ENCODE results near the gene WDPCP.
"Not testable (repeated sequence)": the region's sequence is repeated elsewhere in the genome, so short reads cannot be mapped to it uniquely, and the experiment has no call there.

The WDPCP gene

GRCh38 chr2:63588385-63589147 is at the start of gene WDPCP, which contains the start of gene MDH1:
TSS of gene WDPCP (minus strand) at chr2:63588477. CDS start at chr2:63588271, 206 bp downstream.
TSS of gene MDH1 (plus strand) at chr2:63588963. CDS start at chr2:63589044, 81 bp downstream.
- DNase-seq, result peak; percentile 100

GRCh38 chr2:63632382-63632781 is 44.1 kb upstream of the WDPCP start:
- DNase-seq, result no peak

GRCh38 chr2:63631501-63631900 is 43.2 kb upstream of the WDPCP start:
- no peak for DNase-seq

- no peak for DNase-seq
These were observed 40.2 kb upstream of the WDPCP start for GRCh38 chr2:63628403-63628942.

- DNase-seq, result no peak
These were observed 39.6 kb upstream of the WDPCP start for GRCh38 chr2:63627866-63628265.

GRCh38 chr2:63623763-63624162 is 35.5 kb upstream of the WDPCP start:
- not testable (repeated sequence) for DNase-seq

- no peak for DNase-seq
These were observed 34.5 kb upstream of the WDPCP start for GRCh38 chr2:63622751-63623150.

- no peak for DNase-seq
These were observed 31.1 kb upstream of the WDPCP start for GRCh38 chr2:63619328-63619727.

- DNase-seq, result no peak
These were observed 29.1 kb upstream of the WDPCP start for GRCh38 chr2:63617366-63617765.

- peak; percentile 90 for DNase-seq
These were observed 27.0 kb upstream of the WDPCP start for GRCh38 chr2:63614983-63615945.

GRCh38 chr2:63614448-63614968 is 26.2 kb upstream of the WDPCP start:
- peak; percentile 95 for DNase-seq

GRCh38 chr2:63613391-63613901 is 25.2 kb upstream of the WDPCP start:
- peak; percentile 61 for DNase-seq

- DNase-seq, result no peak
These were observed 22.2 kb upstream of the WDPCP start for GRCh38 chr2:63610525-63610924.

GRCh38 chr2:63608865-63609264 is 20.6 kb upstream of the WDPCP start:
- DNase-seq, result not testable (repeated sequence)

- DNase-seq, result no peak
These were observed 16.4 kb upstream of the WDPCP start for GRCh38 chr2:63604666-63605065.

GRCh38 chr2:63600881-63601460 is 12.7 kb upstream of the WDPCP start:
- DNase-seq, result no peak

GRCh38 chr2:63598981-63599380 is 10.7 kb upstream of the WDPCP start:
- DNase-seq, result no peak

- DNase-seq, result no peak
These were observed 8.2 kb upstream of the WDPCP start for GRCh38 chr2:63596401-63596883.

- no peak for DNase-seq
These were observed 6.4 kb upstream of the WDPCP start for GRCh38 chr2:63594660-63595059.

GRCh38 chr2:63591566-63592175 is 3.4 kb upstream of the WDPCP start:
- no peak for DNase-seq

GRCh38 chr2:63590626-63591408 is 2.5 kb upstream of the WDPCP start:
- no peak for DNase-seq

Measured in NCI-H226 (cell line).